RPMI7951 (cell line): Measurements from ENCODE around the gene PXDN. TPM values are rescaled to one million over a fixed set of nuclear protein-coding genes. Genes with fewer than 3 reads are reported as not detected.
"Not testable (repeated sequence)": the region's sequence is repeated elsewhere in the genome, so short reads cannot be mapped to it uniquely, and the experiment has no call there.

Source experiments
- DNase-seq: peaks from one replicate; pipeline ENCODE4 v3.0.0-alpha.2; 2012; ENCODE audit warnings: low read depth
- total RNA-seq: library from RNA; depleted of rRNA; stranded (reverse); fragments of >200 nt; shearing (Covaris generic); gene quantifications from 2 replicates; pipeline ENCODE4 v1.2.3, GENCODE V29; 2014

Gene PXDN
- total RNA-seq, 1 experiment from 2014 or later = 272 TPM

DNA sequence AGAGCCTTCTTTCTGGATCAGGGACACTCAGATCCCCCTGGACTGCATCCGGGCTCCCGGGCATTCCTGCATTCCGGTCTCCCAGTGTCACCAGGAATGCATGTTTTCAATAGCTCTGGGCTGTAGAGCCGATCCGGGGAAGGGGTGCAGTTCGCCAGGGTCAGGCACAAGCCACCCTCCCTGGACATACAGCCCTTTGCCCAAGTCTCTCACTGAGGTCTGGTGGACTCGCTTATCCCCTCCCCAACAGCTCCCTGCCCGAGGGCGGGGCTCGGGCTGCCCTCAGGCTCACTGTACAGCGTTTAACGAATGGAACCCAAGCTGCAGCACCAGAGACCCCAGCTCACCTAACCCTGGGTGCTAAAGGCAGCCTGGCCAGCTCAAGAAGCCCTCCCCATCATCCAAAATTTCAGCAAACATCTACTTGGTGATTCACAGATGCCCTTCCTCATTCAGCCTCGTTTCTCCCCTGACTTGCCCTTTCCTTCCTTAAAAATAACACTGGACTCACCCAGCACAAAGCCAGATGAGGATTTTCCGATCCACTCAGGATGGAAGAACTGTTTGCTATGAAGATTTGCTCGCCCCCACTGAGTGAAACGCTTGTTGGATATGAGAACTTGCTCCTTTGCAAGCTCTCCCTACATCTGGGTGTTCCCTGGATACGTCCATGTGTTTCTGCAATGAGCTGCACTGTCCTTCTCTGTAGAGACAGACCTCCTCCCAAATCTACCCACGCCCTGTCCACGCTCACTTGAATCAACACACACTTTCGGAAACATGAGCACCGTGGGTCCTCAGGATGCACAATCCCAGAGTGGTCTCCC lies 58.1 kb downstream of the PXDN start:
- DNase-seq = peak; percentile 94

- DNase-seq = no peak
Observed at GRCh38 chr2:1685078-1685956, 59.0 kb downstream of the PXDN start.

GRCh38 chr2:1683297-1683696 lies 61.0 kb downstream of the PXDN start:
- DNase-seq = peak; percentile 51

GRCh38 chr2:1682181-1682440 lies 62.2 kb downstream of the PXDN start:
- DNase-seq = no peak

DNA sequence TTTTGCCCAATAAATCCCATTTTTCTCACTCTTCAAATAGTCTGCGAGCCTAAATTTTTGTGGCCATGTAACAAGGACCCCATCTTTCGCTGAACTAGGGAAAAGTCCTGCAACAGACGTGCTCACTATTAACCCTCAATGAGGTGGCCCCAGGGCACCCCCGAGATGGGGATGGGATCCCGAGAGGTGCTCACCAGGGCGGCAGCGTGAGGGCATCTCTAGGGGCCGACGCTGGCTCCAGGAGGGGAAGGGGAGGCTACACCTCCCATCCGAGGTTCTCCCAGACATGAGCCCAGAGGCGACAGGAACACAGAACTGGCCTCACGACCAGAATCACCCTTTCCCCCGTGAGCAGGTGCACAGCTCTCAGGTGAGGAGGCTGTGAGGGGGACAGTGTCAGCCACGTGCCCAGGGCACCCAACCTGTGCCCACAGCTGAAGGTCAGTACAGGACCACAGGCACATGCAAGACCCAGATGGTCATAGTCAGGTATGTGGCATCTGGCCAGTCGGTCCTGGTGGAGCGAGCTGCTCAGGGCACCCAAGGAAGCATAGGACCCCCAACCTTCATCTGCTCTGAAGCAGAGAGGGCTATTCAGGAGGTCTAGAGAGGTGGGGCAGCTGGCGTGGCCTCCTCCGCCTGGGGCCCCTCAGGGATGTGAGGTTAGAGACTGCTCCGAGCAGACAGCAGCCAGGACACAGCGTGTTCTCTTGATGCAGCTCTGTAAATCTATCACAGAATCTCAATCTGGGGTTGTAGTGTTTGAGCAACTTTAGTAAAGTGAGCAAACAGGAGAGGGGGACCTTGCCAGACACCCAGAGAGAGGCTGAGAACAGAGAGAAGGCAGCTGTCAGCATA lies 62.8 kb downstream of the PXDN start:
- DNase-seq = no peak

DNA sequence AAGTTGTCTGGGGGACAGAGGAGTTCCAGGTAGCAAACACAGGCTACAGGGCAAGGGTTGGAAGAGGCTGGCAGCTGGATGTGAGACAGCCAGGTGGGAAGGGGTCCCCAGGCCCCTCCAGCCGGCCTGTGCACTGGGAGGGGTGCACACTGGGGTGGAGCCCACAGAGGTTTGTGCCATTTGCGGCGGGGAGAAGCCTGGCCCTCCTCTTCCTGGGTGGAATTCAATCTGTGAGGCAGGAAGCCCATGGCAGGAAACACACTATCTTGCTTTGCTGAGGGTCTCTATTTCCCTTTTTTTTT lies 63.3 kb downstream of the PXDN start:
- no peak for DNase-seq

GRCh38 chr2:1680222-1681016 lies 63.9 kb downstream of the PXDN start:
- DNase-seq = no peak

GRCh38 chr2:1679488-1680039 lies 64.8 kb downstream of the PXDN start:
- DNase-seq = not testable (repeated sequence)

GRCh38 chr2:1679065-1679464 lies 65.2 kb downstream of the PXDN start:
- not testable (repeated sequence) for DNase-seq

DNA sequence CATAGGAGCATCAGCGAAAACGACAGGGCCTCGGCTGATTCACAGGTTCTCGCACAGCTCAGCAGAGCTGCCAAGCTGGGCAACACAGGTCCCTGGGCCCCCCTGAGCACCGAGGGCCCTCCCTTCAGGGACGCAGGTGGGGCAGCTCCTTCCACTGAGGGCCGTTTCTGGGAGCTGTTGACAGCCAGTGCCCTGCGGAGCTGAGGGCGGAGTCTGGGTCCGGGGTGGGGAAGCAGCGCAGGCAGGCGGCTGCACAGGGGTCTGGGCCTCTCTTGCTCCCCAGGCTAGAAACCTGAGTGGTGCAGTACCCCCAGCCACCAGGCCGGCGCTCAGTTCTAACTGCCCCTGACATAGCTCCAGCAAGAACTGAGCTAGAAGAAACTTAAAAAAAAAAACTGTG lies 65.7 kb downstream of the PXDN start:
- no peak for DNase-seq

DNA sequence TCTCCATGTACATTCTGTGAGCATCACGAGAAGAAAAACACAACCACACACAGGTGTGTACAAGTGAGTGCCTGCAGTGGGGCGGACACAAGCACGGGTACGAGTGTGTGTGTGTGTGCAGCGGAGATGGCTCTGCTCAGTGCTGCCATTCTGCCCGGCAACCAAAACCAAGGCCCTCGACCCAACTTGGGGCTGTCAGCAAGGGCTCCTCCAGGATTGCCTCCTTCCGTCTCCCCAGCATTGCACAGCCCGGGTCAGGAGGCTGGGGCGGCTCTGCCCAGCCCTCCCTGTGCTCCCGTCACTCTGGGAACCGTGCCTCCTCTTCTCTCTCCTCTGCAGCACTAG lies 66.5 kb downstream of the PXDN start:
- no peak for DNase-seq

GRCh38 chr2:1676913-1677820 lies 67.1 kb downstream of the PXDN start:
- no peak for DNase-seq

DNA sequence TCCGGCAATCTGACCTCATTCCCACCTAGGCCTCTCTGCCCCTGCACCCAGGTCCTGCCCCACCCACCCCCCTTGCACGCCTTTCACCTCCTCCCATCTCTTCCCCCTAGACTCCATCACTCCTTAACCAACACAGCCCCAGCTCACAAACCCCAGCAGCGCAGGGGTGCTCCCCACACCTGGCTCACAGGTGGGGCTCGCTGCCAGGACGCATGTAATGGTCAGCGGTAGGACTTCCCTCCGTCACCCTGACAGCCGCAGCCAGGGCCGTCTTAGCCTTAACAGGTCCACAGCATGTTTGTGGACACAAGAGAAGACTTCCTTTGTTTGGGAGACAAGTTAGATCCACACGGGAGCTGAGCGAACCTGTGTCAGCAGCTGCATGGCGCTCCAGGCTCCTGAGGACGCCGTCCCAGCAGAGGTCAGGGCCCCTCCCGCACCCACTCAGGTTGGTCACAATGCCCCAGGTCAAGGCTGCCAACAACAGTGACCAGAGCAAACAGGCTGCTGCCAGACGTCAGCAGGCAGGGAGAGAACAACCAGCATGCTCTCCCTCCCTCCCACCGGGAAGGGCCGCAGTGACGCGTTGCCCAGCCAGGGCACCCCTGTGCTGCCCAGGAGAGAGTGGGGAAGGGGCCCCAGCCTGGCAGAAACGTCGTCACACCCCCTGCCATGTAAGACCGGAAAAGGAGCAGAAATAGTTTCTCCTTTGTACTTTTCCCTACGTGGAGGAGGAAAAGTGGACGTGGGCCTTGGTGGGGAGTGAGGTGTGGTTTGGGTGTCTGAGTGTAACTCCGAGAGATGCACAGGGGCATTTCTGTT lies 68.0 kb downstream of the PXDN start:
- no peak for DNase-seq

GRCh38 chr2:1675633-1676032 lies 68.7 kb downstream of the PXDN start:
- peak; percentile 99 for DNase-seq

DNA sequence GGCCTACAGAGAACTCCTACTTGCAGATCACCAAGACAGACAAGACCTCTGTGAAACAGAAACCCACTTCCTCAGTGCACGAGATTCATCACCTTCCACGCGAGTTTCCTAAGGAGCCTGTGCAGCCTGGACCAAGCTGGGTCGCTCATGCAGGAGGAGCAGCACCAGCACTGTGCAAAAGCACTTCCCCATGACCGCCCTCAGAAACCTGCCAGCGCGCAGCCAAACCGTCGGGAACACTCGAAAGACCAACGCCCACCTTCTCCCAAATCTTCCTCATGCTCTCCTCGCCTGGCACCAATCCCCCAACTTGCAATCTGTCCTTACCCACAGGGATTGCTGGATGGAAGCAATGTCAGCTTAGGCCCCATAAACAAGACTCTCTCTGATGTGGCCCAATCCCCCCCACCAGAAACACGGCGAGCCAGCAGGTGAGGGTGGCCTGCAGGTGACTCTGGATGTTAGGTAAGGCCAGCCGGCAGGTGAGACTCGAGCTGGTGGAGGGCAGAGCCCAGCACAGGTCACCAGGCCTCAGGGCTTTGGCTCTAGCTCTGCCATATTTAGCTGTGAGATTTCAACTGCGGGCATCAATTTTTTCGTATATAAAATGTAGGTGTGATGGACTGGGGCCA lies 69.4 kb downstream of the PXDN start:
- DNase-seq = no peak

GRCh38 chr2:1674276-1674675 lies 70.0 kb downstream of the PXDN start:
- no peak for DNase-seq

DNA sequence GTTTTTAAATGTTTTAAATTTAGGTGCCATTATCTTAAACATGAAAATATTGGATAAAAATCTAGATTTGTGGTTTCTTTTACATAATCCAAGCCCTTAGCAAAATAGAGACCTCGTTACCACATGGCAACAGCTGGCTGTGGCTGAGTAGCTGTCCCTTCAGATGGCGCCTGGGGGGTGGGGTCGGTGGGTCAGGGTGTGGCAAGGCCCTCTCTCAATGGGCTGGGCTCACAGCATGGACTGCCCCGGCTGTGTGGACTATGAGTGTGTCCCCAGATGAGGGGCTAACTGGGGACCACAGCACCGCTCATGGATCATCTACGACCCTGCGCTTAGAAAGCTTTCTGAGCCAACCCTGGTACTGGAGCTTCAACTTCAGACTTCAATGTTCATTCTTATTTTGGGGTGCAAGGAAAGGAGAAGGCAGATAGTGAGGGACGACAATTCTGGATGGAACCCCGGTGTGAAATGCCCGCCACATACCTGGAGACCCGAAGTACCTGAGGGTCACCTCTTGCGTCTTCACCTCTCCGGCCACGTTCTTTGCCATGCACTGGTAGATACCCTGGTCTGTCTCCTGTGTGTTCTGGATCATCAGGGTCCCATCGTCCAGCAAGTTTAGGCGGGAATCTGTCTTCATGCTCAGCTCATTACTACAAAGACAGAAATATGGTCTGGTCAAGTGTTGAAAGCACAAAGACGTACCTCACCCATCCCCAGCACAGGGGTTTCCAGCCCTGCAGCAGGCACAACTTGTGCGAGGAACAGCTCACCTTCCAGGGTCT lies 71.0 kb downstream of the PXDN start:
- no peak for DNase-seq

DNA sequence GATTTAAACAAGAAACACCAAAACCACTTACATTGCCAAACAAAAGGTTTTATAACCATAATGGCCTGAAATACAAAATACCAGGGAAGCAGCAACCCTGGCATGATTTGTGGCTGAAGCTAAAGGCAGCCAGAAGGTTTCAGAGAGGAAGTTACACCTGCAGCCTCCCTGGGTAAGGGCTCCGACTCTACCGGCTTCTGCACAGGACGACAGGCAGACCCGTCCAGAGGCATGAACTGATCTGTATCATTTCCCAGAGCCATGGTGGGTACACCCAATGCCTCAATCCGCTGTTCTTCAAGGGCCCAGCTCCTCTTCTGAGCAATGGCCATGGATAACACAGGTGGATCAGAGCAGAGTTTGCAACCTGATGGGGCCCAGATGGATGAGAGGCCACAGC lies 71.6 kb downstream of the PXDN start:
- DNase-seq = no peak
